Right lobe of liver (tissue), 6 donors: ENCODE measurements around the gene CDH26. TPM values are rescaled to one million over a fixed set of nuclear protein-coding genes. Genes with fewer than 3 reads are reported as not detected.
A peak's percentile ranks its signal among the peaks of the same experiment; 100 is the strongest.

Experiments used
- ATAC-seq, 4 donors: fragments of 200-7000 bp; cut with Tn5 transposase; one replicate each; pipeline ENCODE4 v1.9.1; 2020; ENCODE audit warnings: mild to moderate bottlenecking in 4 of 4, moderate library complexity in 4 of 4
- DNase-seq, 3 donors: peaks; one replicate each; pipeline ENCODE4 v3.0.0-alpha.2; 2020
- H3K27ac ChIP-seq, 3 donors: fragments of 200-600 bp; one replicate each; pipeline ENCODE4 v1.8.0; 2022
- H3K27me3 ChIP-seq, 2 donors: fragments of 200-600 bp; one replicate each; pipeline ENCODE4 v1.8.0; 2022
- H3K36me3 ChIP-seq, 4 donors: fragments of 200-600 bp; sonication (generic) in 1 of 4; one replicate each; pipeline versions ENCODE4 v1.5.1 to v1.8.0; 2017 to 2022; ENCODE audit warnings: control low read depth in 1 of 4
- H3K4me1 ChIP-seq, 4 donors: fragments of 200-600 bp; sonication (generic) in 1 of 4; one replicate each; pipeline versions ENCODE4 v1.5.1 to v1.8.0; 2017 to 2022; ENCODE audit warnings: control low read depth in 1 of 4
- H3K4me3 ChIP-seq, 3 donors: fragments of 200-600 bp; one replicate each; pipeline ENCODE4 v1.8.0; 2022
- H3K9me3 ChIP-seq, 4 donors: fragments of 200-600 bp; sonication (generic) in 1 of 4; one replicate each; pipeline versions ENCODE4 v1.5.1 to v1.8.0; 2017 to 2022; ENCODE audit warnings: control low read depth in 1 of 4
- POLR2A ChIP-seq: fragments of 450-650 bp; IDR thresholded peaks from one replicate; pipeline ENCODE4 v1.6.1; 2017; ENCODE audit warnings: antibody characterized with exemption, mild to moderate bottlenecking
- WGBS: methylation state at CpG from one replicate; pipeline ENCODE4 v1.1.6; 2018; ENCODE audit warnings: low coverage, low lambda C conversion rate; ENCODE audit not compliant: insufficient coverage; ENCODE audit errors: missing lambda C conversion rate; 5-methylcytosine and 5-hydroxymethylcytosine counted together
- intact Hi-C, 2 donors: fragments of 100-400 bp; cut with DNase I; formaldehyde crosslinking; loops; one replicate each; pipeline versions ENCODE4 v1.11.2 to v1.14.1; 2022
- total RNA-seq, 6 experiments: library from RNA; depleted of rRNA in 2 of 6; stranded (reverse); fragments of >200 nt in 2 of 6; fragmentation: NEBNext Ultra II Directional in 3 of 6; extraction: Animal tissue kit (Norgen Biotek cat#: 25700) in 3 of 6; gene quantifications; one replicate each; pipeline versions ENCODE4 v1.1.0 to v1.2.4, GENCODE V29; 2016 to 2023
- TF ChIP-seq, protein P1 (sequence below), 4 donors: fragments of 200-600 bp in 3 of 4; fragments of 450-650 bp in 1 of 4; IDR thresholded peaks; one replicate each; pipeline versions ENCODE4 v1.5.1 to v1.8.0; 2016 to 2022; ENCODE audit warnings: antibody characterized with exemption in 4 of 4, mild to moderate bottlenecking in 2 of 4
- donor health status: DM: no; HTN: yes; CAD: no.
- donor health status: DM: no; HTN: no; CAD: no.
- donor health status: DM: no; HTN: no; CAD: no.
- donor health status: DM: no; HTN: yes; CAD: no.
- donor health status: DM: no; HTN: yes; CAD: no.

The CDH26 gene
- total RNA-seq, 6 experiments from 2014 or later: 0.07 to 0.25 (median 0.12) TPM; not detected in 1

DNA sequence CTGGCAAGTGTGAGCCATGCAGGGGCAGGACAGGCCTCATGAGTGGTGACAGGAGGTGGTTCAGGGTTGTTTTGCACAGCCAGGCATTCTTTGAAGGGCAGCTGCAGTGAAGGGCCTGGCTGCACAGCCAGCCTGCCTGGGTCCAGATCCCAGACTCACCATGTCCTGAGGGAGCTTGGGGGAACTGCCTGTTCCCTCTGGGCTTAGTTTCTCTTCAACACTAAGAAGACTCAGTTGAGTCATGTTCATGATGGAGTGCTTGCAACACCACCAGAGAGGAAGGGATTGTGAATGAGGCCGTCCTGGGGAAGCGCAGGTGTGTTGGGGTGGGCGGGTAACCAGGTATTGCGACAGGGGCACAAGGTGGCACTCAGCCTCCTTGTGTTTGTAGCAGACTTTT lies 102.4 kb downstream of the CDH26 start:
- no peak for TF ChIP-seq POLR2A
- TF ChIP-seq, protein P1, sequence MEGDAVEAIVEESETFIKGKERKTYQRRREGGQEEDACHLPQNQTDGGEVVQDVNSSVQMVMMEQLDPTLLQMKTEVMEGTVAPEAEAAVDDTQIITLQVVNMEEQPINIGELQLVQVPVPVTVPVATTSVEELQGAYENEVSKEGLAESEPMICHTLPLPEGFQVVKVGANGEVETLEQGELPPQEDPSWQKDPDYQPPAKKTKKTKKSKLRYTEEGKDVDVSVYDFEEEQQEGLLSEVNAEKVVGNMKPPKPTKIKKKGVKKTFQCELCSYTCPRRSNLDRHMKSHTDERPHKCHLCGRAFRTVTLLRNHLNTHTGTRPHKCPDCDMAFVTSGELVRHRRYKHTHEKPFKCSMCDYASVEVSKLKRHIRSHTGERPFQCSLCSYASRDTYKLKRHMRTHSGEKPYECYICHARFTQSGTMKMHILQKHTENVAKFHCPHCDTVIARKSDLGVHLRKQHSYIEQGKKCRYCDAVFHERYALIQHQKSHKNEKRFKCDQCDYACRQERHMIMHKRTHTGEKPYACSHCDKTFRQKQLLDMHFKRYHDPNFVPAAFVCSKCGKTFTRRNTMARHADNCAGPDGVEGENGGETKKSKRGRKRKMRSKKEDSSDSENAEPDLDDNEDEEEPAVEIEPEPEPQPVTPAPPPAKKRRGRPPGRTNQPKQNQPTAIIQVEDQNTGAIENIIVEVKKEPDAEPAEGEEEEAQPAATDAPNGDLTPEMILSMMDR (IDR thresholded peaks at IDR 0.05): no peak
- Histone ChIP-seq H3K4me1 (no peaks in the 10 kb centered on the region), H3K27me3 (no peaks in the 10 kb centered on the region), H3K4me3 (no peak overlapping the region), H3K9me3 (no peaks in the 10 kb centered on the region), H3K36me3 (no peaks in the 10 kb centered on the region), H3K27ac (no peak overlapping the region)
- no peak for DNase-seq
- ATAC-seq: no peak
- intact Hi-C loops: loop anchor here in 1 of 2 donors (10.0 kb wide), 1 partner anchor 194 kb away; no protein-coding TSS in a partner anchor
- WGBS: 60% methylated on average over 1 of the region's 4 CpGs

DNA sequence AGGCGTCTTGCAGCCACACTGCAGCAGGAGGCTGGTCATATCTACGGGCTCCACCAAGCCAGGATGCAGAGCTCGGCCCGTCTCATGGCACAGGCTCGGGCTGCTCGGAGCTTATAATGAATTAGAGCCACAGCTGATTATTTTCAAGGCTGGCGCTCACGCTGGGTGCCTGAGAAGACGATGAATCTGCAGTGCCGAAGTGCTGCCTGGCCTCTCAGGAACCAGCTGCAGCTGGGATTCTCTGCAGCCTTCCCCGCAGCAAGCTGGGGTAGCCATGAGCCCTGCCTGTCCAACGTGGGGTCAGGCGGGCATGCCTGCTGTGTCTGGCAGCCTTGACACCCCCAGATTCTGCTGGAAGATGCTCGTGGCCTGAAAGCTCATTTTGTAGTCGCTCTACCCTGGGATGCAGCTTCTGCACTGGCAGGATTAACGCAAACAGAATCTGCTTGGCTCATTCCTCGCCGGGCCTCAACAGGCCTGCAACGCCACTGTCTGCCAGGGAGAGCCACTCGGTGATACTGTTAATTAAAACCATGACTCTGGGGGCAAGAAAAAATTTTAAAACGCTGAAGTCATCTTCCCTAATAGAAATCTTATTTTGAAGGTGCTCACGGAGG lies 104.3 kb downstream of the CDH26 start:
- 54% methylated on average over 6 of the region's 22 CpGs for WGBS
- peak in 1 of 3 donors; percentile 23 for DNase-seq
- Histone ChIP-seq H3K9me3 (no peaks in the 10 kb centered on the region), H3K27me3 (no peaks in the 10 kb centered on the region), H3K36me3 (no peaks in the 10 kb centered on the region), H3K4me1 (no peaks in the 10 kb centered on the region), H3K4me3 (no peak overlapping the region), H3K27ac (no peak overlapping the region)
- no peak for ATAC-seq
- TF ChIP-seq POLR2A: no peak
- TF ChIP-seq, protein P1 (IDR thresholded peaks at IDR 0.05): no peak
- intact Hi-C loops: loop anchor here in 1 of 2 donors (10.0 kb wide), 1 partner anchor 192 kb away; no protein-coding TSS in a partner anchor

DNA sequence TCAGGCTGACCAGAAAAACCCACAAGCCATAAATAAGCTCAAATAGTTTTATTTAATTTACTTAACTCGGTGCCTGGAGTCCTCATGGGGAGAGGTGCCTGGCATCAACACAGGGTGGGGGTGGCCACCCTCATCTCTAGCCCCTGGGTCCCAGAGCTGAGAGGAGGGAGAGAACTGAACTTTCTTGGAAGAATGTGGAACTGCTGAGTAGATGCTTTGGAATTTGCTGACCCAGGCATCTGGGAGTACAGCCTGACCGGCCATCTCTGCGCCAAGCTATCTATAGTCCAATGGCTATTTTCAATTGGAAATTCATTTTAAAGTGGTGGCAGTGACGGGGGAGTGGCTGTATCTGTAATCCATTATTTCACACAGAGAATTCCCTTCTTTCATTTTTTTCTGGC lies 104.8 kb downstream of the CDH26 start:
- Histone ChIP-seq H3K4me3 (no peak overlapping the region), H3K27ac (no peak overlapping the region), H3K27me3 (no peaks in the 10 kb centered on the region), H3K36me3 (no peaks in the 10 kb centered on the region), H3K9me3 (no peaks in the 10 kb centered on the region), H3K4me1 (no peaks in the 10 kb centered on the region)
- DNase-seq: peak in 1 of 3 donors; percentile 26
- WGBS: 51% methylated on average over 3 of the region's 4 CpGs
- intact Hi-C loops: loop anchor here in 1 of 2 donors (10.0 kb wide), 1 partner anchor 192 kb away; no protein-coding TSS in a partner anchor
- no peak for ATAC-seq
- no peak for TF ChIP-seq POLR2A
- TF ChIP-seq, protein P1 (IDR thresholded peaks at IDR 0.05): no peak

DNA sequence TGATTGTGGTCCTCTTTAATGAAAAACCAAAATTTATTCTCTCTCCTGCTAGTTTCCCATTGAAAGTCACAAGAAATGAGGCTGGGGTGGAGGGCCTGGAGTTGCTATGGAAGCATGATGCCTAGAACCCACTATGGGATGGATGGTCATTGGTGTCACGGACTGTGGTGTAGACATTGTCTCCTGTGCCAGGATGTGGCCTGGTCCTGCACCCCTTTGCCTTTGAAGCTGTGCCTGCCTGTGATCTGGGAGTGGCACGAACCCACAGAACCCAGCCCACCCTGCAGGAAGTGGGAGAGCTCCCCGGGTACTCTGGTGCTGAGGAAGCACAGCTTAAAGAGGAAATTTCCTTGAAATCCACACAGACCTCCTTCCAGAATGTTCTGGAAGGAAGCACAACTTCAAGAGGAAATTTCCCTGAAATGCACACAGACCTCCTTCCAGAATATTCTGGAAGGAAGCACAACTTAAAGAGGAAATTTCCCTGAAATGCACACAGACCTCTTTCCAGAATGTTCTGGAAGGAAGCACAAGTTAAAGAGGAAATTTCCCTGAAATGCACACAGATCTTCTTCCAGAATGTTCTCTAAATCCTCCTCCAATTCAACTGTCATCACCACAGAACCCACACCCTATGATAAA lies 105.6 kb downstream of the CDH26 start:
- intact Hi-C loops: loop anchor here in 1 of 2 donors (10.0 kb wide), 1 partner anchor 191 kb away; no protein-coding TSS in a partner anchor
- WGBS: 40% methylated on average over 3 of the region's 3 CpGs
- no peak for TF ChIP-seq POLR2A
- TF ChIP-seq, protein P1 (IDR thresholded peaks at IDR 0.05): no peak
- no peaks in the 10 kb centered on the region for H3K27me3 ChIP-seq
- ATAC-seq: no peak
- H3K36me3 ChIP-seq: no peaks in the 10 kb centered on the region
- DNase-seq: peak in 1 of 3 donors; percentile 32
- H3K4me1 ChIP-seq: no peaks in the 10 kb centered on the region
- H3K27ac ChIP-seq: no peak overlapping the region
- no peaks in the 10 kb centered on the region for H3K9me3 ChIP-seq
- no peak overlapping the region for H3K4me3 ChIP-seq

Other genes with a start within 250 kb of the CDH26 start
- gene SYCP2, start 24.8 kb upstream of the CDH26 start, total RNA-seq: under 1 TPM; 0.18 to 0.95 (median 0.63) TPM
- gene PPP1R3D, start 18.1 kb upstream of the CDH26 start, total RNA-seq: 1 to 10 TPM in 3 of 6 experiments, under 1 TPM in 3; 0.51 to 1.6 (median 1.0) TPM
- gene FAM217B, start 18.0 kb upstream of the CDH26 start, total RNA-seq: 1 to 10 TPM; 1.2 to 3.6 (median 2.2) TPM